K562 (cell line): ENCODE data around the gene ZNF335. TPM values are rescaled to one million over a fixed set of nuclear protein-coding genes. Genes with fewer than 3 reads are reported as not detected.

Experiments
- BCLAF1 ChIP-seq, 2 experiments: fragments of 450-650 bp in 1 of 2; IDR thresholded peaks; 2 replicates each; pipeline ENCODE4 v1.6.1; 2011 to 2017; ENCODE audit warnings: low read depth in 2 of 2, antibody characterized with exemption in 1 of 2, borderline replicate concordance in 1 of 2, low read length in 1 of 2, mild to moderate bottlenecking in 1 of 2, mixed read lengths in 1 of 2; ENCODE audit not compliant: control insufficient read depth in 1 of 2
- E2F4 ChIP-seq: sonication (generic); formaldehyde crosslinking; IDR thresholded peaks from 2 replicates; pipeline ENCODE4 v1.8.0; 2022; ENCODE audit warnings: mild to moderate bottlenecking, low read depth, missing genetic modification reagents
- KLF6 ChIP-seq: fragments of 250-450 bp; sonication (Bioruptor Pico); IDR thresholded peaks from 2 replicates; pipeline ENCODE4 v1.4.0; 2020; ENCODE audit warnings: mild to moderate bottlenecking, moderate library complexity, borderline replicate concordance
- RREB1 ChIP-seq: fragments of 250-450 bp; sonication (Bioruptor Pico); IDR thresholded peaks from 2 replicates; pipeline ENCODE4 v1.4.0; 2020
- TEAD2 ChIP-seq: fragments of 450-650 bp; IDR thresholded peaks from 2 replicates; pipeline ENCODE4 v1.6.1; 2016; ENCODE audit warnings: missing genetic modification characterization, control low read depth, missing compliant biosample characterization
- VEZF1 ChIP-seq: fragments of 200-800 bp; sonication (Bioruptor generic); IDR thresholded peaks from 2 replicates; pipeline ENCODE4 v1.6.1; 2017; ENCODE audit warnings: missing genetic modification characterization, missing compliant biosample characterization
- polyA plus RNA-seq, 8 experiments: library from polyadenylated mRNA; depleted of rRNA in 4 of 8; stranded (reverse) in 5 of 8; unstranded in 3 of 8; fragments of >200 nt; fragmentation: Nextera tagmentation in 2 of 8; fragmentation: Illumina TruSeq in 1 of 8; extraction: Ambion mirVana in 2 of 8; extraction: Trizol in 1 of 8; gene quantifications; 2 replicates each; pipeline versions ENCODE4 v1.2.1 to v1.2.3, GENCODE V29; 2011 to 2014; ENCODE audit warnings: inconsistent platforms in 1 of 8, missing spikeins in 1 of 8
- total RNA-seq, 7 experiments: library from RNA; depleted of rRNA in 6 of 7; stranded (reverse); fragments of >200 nt in 6 of 7; fragmentation: Illumina TruSeq in 2 of 7; extraction: Trizol in 2 of 7; gene quantifications; 2 replicates each; pipeline versions ENCODE4 v1.2.1 to v1.2.3, GENCODE V29; 2011 to 2021; ENCODE audit warnings: low replicate concordance in 1 of 7

ZNF335 gene
- total and polyA plus RNA-seq, 9 of the 15 experiments (the other 6 are each of a cell fraction or from before 2014, with no cell fraction given) = 0.39 to 16.0 (median 7.6) TPM

- no peak for TF ChIP-seq BCLAF1 (IDR thresholded peaks at IDR 0.05; ENCODE audit: borderline replicate concordance in 1 of 2, control insufficient read depth in 1 of 2, low read depth in 2 of 2, low read length in 1 of 2)
- TF ChIP-seq E2F4 (CRISPR knock-in tag) = no peak
- TF ChIP-seq RREB1 (CRISPR knock-in tag) = no peak
- no peak for TF ChIP-seq KLF6
- TF ChIP-seq VEZF1 (CRISPR knock-in tag) = no peak
- no peak for TF ChIP-seq TEAD2 (tag)
Observed at GRCh38 chr20:45972500-45973183, 639 bp upstream of the ZNF335 start (continued).
